SK-N-SH (cell line): Measurements from ENCODE around the gene MYO16. TPM values are rescaled to one million over a fixed set of nuclear protein-coding genes. Genes with fewer than 3 reads are reported as not detected.

Experiments used
- CTCF ChIA-PET: fragments of 300-600, 350-600 bp; formaldehyde crosslinking; extraction: SDS; loops from one replicate; lab custom pipeline; 2021; lab: Yijun Ruan, JAX
- POLR2A ChIA-PET: fragments of 350-600 bp; sonication (Branson Sonifier 250); formaldehyde crosslinking; extraction: SDS; loops from one replicate; lab custom pipeline; 2020; ENCODE audit warnings: antibody characterized with exemption, inconsistent platforms; lab: Yijun Ruan, JAX
- DNase-seq: peaks from one replicate; pipeline ENCODE4 v3.0.0; 2012
- H2AFZ ChIP-seq: fragments of 200-600 bp; sonication (generic); 2 replicates; pipeline ENCODE4 v1.8.1; 2016; ENCODE audit warnings: antibody characterized with exemption, mild to moderate bottlenecking, low read depth
- H3F3A ChIP-seq: fragments of 200-600 bp; sonication (generic); replicated peaks from 2 replicates; pipeline ENCODE3; 2016; ENCODE audit warnings: antibody characterized with exemption, mild to moderate bottlenecking; ENCODE audit not compliant: insufficient read depth
- H3K27ac ChIP-seq, 2 experiments: fragments of 200-500 bp in 1 of 2; fragments of 200-600 bp in 1 of 2; sonication (Bioruptor generic) in 1 of 2; sonication (generic), shearing (Covaris generic) in 1 of 2; 2 replicates each; pipeline versions ENCODE4 v1.5.1 to v1.6.1; 2014 to 2016; ENCODE audit warnings: low read depth in 2 of 2, inconsistent platforms in 1 of 2, low read length in 1 of 2, mild to moderate bottlenecking in 1 of 2, mixed read lengths in 1 of 2
- H3K27me3 ChIP-seq: fragments of 200-600 bp; sonication (generic), shearing (Covaris generic); 2 replicates; pipeline ENCODE4 v1.6.1; 2016; ENCODE audit warnings: mixed run types; ENCODE audit not compliant: insufficient read depth
- H3K36me3 ChIP-seq, 2 experiments: fragments of 200-500 bp in 1 of 2; fragments of 200-600 bp in 1 of 2; sonication (Bioruptor generic) in 1 of 2; sonication (generic) in 1 of 2; replicated peaks in 1 of 2; 2 replicates each; pipeline versions ENCODE3 to v1.5.1; 2014 to 2016; ENCODE audit warnings: low read length in 1 of 2, mild to moderate bottlenecking in 1 of 2; ENCODE audit not compliant: insufficient read depth in 2 of 2, control insufficient read depth in 1 of 2
- H3K4me1 ChIP-seq, 2 experiments: fragments of 200-500 bp in 1 of 2; fragments of 200-600 bp in 1 of 2; sonication (Bioruptor generic) in 1 of 2; sonication (generic), shearing (Covaris generic) in 1 of 2; 2 replicates each; pipeline versions ENCODE4 v1.5.1 to v1.6.1; 2014 to 2016; ENCODE audit warnings: low read depth in 1 of 2, low read length in 1 of 2, mixed run types in 1 of 2; ENCODE audit not compliant: insufficient read depth in 2 of 2, control insufficient read depth in 1 of 2
- H3K4me2 ChIP-seq: fragments of 200-600 bp; sonication (generic), shearing (Covaris generic); 2 replicates; pipeline ENCODE4 v1.6.1; 2017; ENCODE audit warnings: mixed run types
- H3K4me3 ChIP-seq, 2 experiments: fragments of 200-500 bp in 1 of 2; fragments of 200-600 bp in 1 of 2; sonication (Bioruptor generic) in 1 of 2; sonication (generic), shearing (Covaris generic) in 1 of 2; 2 replicates each; pipeline versions ENCODE4 v1.5.1 to v1.8.1; 2014 to 2016; ENCODE audit warnings: low read depth in 2 of 2, inconsistent platforms in 1 of 2, low read length in 1 of 2, mild to moderate bottlenecking in 1 of 2, mixed read lengths in 1 of 2, moderate library complexity in 1 of 2
- H3K79me2 ChIP-seq: fragments of 200-600 bp; sonication (generic); 2 replicates; pipeline ENCODE4 v1.8.1; 2017; ENCODE audit warnings: mild to moderate bottlenecking; ENCODE audit not compliant: insufficient read depth
- H3K9ac ChIP-seq: fragments of 200-600 bp; sonication (generic); 2 replicates; pipeline ENCODE4 v1.6.1; 2017; ENCODE audit warnings: mixed run types
- H3K9me2 ChIP-seq: fragments of 200-600 bp; sonication (generic); 2 replicates; pipeline ENCODE4 v1.6.1; 2017; ENCODE audit warnings: mixed run types
- H3K9me3 ChIP-seq: fragments of 200-600 bp; sonication (generic); 2 replicates; pipeline ENCODE4 v1.6.1; 2017; ENCODE audit warnings: mixed run types, mild to moderate bottlenecking, moderate library complexity
- H4K20me1 ChIP-seq: fragments of 200-600 bp; sonication (generic); 2 replicates; pipeline ENCODE4 v1.6.1; 2017; ENCODE audit warnings: mild to moderate bottlenecking, mixed run types; ENCODE audit not compliant: insufficient read depth
- EP300 ChIP-seq, 2 experiments: IDR thresholded peaks; 2 replicates each; pipeline versions ENCODE4 v1.4.0 to v1.6.1; 2012; ENCODE audit warnings: borderline replicate concordance in 1 of 2, low read depth in 1 of 2, low read length in 1 of 2
- FOSL2 ChIP-seq: IDR thresholded peaks from 2 replicates; pipeline ENCODE4 v1.4.0; 2012; ENCODE audit warnings: low read depth, mild to moderate bottlenecking, moderate library complexity, borderline replicate concordance
- FOXM1 ChIP-seq: IDR thresholded peaks from 2 replicates; pipeline ENCODE4 v1.4.0; 2012; ENCODE audit warnings: low read depth, mild to moderate bottlenecking
- GABPA ChIP-seq: IDR thresholded peaks from 2 replicates; pipeline ENCODE4 v1.4.0; 2012; ENCODE audit warnings: low read depth, mild to moderate bottlenecking
- GATA2 ChIP-seq: sonication (generic); formaldehyde crosslinking; IDR thresholded peaks from 2 replicates; pipeline ENCODE4 v1.5.0; 2020; ENCODE audit warnings: mild to moderate bottlenecking, missing genetic modification reagents
- IRF3 ChIP-seq: fragments of 150-350 bp; IDR thresholded peaks from 2 replicates; pipeline ENCODE4 v1.6.1; 2016; ENCODE audit warnings: mild to moderate bottlenecking, low read depth, low read length
- MXI1 ChIP-seq: IDR thresholded peaks from 2 replicates; pipeline ENCODE4 v1.6.1; 2012; ENCODE audit warnings: mild to moderate bottlenecking, low read depth, low read length, improper control_type of control experiment
- NFIC ChIP-seq: IDR thresholded peaks from 2 replicates; pipeline ENCODE4 v1.4.0; 2012; ENCODE audit warnings: borderline replicate concordance
- NRF1 ChIP-seq: IDR thresholded peaks from 2 replicates; pipeline ENCODE4 v1.6.1; 2012; ENCODE audit warnings: low read depth, mild to moderate bottlenecking, low read length
- POLR2AphosphoS5 ChIP-seq: IDR thresholded peaks from 2 replicates; pipeline ENCODE4 v1.6.1; 2012; ENCODE audit warnings: low read depth, low read length
- RAD21 ChIP-seq: IDR thresholded peaks from 2 replicates; pipeline ENCODE4 v1.6.1; 2012; ENCODE audit warnings: mild to moderate bottlenecking, low read length
- REST ChIP-seq: IDR thresholded peaks from 2 replicates; pipeline ENCODE4 v1.6.1; 2012; ENCODE audit warnings: mild to moderate bottlenecking, low read depth, low read length, moderate library complexity
- RXRA ChIP-seq: IDR thresholded peaks from 2 replicates; pipeline ENCODE4 v1.4.0; 2012; ENCODE audit warnings: low read depth, mild to moderate bottlenecking, borderline replicate concordance
- SMC3 ChIP-seq: IDR thresholded peaks from 2 replicates; pipeline ENCODE4 v1.6.1; 2012; ENCODE audit warnings: low read depth, low read length, improper control_type of control experiment
- TCF12 ChIP-seq: IDR thresholded peaks from 2 replicates; pipeline ENCODE4 v1.4.0; 2012
- YY1 ChIP-seq: IDR thresholded peaks from 2 replicates; pipeline ENCODE4 v1.4.0; 2012; ENCODE audit warnings: low read depth, mild to moderate bottlenecking
- WGBS: methylation state at CpG from one replicate; pipeline ENCODE4 v1.1.6; 2017; ENCODE audit warnings: low lambda C conversion rate; 5-methylcytosine and 5-hydroxymethylcytosine counted together
- polyA plus RNA-seq, 3 experiments: library from polyadenylated mRNA; depleted of rRNA; stranded (reverse); fragments of >200 nt; gene quantifications; 2 replicates each; pipeline ENCODE4 v1.2.3, GENCODE V29; 2012

Gene MYO16
- polyA plus RNA-seq, 1 of the 3 experiments (the other 2 are of a cell fraction): 0.07 TPM

- WGBS: 55% methylated on average over 7 of the region's 7 CpGs
- Histone ChIP-seq H3K4me1 (no peaks in the 10 kb centered on the region; a peak in 1 of 4 replicates), H3K9me2 (no peaks in the 10 kb centered on the region), H3K9ac (no peak overlapping the region), H3K4me2 (no peak overlapping the region), H2AFZ (no peak overlapping the region), H3K9me3 (no peaks in the 10 kb centered on the region), H3F3A (no peaks in the 10 kb centered on the region), H3K4me3 (no peak overlapping the region), H3K79me2 (no peaks in the 10 kb centered on the region), H4K20me1 (no peaks in the 10 kb centered on the region), H3K27ac (no peak overlapping the region), H3K27me3 (no peaks in the 10 kb centered on the region), H3K36me3 (no peaks in the 10 kb centered on the region)
- ChIA-PET POLR2A (no interaction called here), CTCF (interaction anchor here (1.2 to 5.0 kb wide), 2 partner anchors 12 to 579 kb away, joined by 5 to 39 read pairs; no protein-coding TSS in a partner anchor)
- TF ChIP-seq POLR2AphosphoS5 (no peak), NFIC (no peak), MXI1 (no peak), GABPA (no peak), SMC3 (no peak), TCF12 (no peak), RAD21 (no peak), FOSL2 (no peak), EP300 (IDR thresholded peaks at IDR 0.05; ENCODE audit: borderline replicate concordance in 1 of 2, low read depth in 1 of 2, low read length in 1 of 2) (no peak), YY1 (no peak)
- no peak for DNase-seq
These were observed 273.2 kb downstream of the MYO16 start for GRCh38 chr13:108902405-108903155.

GRCh38 chr13:108903613-108904012, 274.2 kb downstream of the MYO16 start:
- no peak overlapping the region for H3K9ac ChIP-seq
- H3F3A ChIP-seq: no peaks in the 10 kb centered on the region
- no peaks in the 10 kb centered on the region for H3K79me2 ChIP-seq
- no peak overlapping the region for H3K27ac ChIP-seq
- no peak overlapping the region for H3K4me2 ChIP-seq
- ChIA-PET CTCF (interaction anchor here (1.1 to 5.0 kb wide), 2 partner anchors 8 to 11 kb away, joined by 3 to 39 read pairs; no protein-coding TSS in a partner anchor), POLR2A (no interaction called here)
- no peaks in the 10 kb centered on the region for H3K9me3 ChIP-seq
- H3K9me2 ChIP-seq: no peaks in the 10 kb centered on the region
- no peak overlapping the region for H2AFZ ChIP-seq
- no peaks in the 10 kb centered on the region for H3K36me3 ChIP-seq
- no peaks in the 10 kb centered on the region; a peak in 1 of 4 replicates for H3K4me1 ChIP-seq
- TF ChIP-seq FOXM1: no peak
- TF ChIP-seq GATA2: no peak
- TF ChIP-seq NFIC: no peak
- TF ChIP-seq NRF1: no peak
- no peak for TF ChIP-seq IRF3
- TF ChIP-seq REST: no peak
- no peak for TF ChIP-seq EP300 (IDR thresholded peaks at IDR 0.05; ENCODE audit: borderline replicate concordance in 1 of 2, low read depth in 1 of 2, low read length in 1 of 2)
- no peak for TF ChIP-seq RXRA
- TF ChIP-seq RAD21: no peak
- no peaks in the 10 kb centered on the region for H4K20me1 ChIP-seq
- no peak for DNase-seq
- 16% methylated on average over 1 of the region's 1 CpG for WGBS
- H3K4me3 ChIP-seq: no peak overlapping the region
- no peaks in the 10 kb centered on the region for H3K27me3 ChIP-seq
